IMR-90 (cell line): ENCODE measurements around the gene DHH.

Experiments
- CTCF ChIP-seq: conservative IDR thresholded peaks from 2 replicates; pipeline ENCODE4 v1.5.1; 2012; ENCODE audit warnings: mild to moderate bottlenecking, low read depth, low read length, improper control_type of control experiment
- FOS ChIP-seq: fragments of 150-350 bp; IDR thresholded peaks from 2 replicates; pipeline ENCODE4 v1.6.1; 2016; ENCODE audit warnings: low read depth, low read length
- MAZ ChIP-seq: IDR thresholded peaks from 2 replicates; pipeline ENCODE4 v1.6.1; 2012; ENCODE audit warnings: low read depth, mild to moderate bottlenecking, low read length, improper control_type of control experiment, moderate library complexity, borderline replicate concordance
- POLR2A ChIP-seq: IDR thresholded peaks from 2 replicates; pipeline ENCODE4 v1.6.1; 2012; ENCODE audit warnings: mild to moderate bottlenecking, low read depth, low read length

GRCh38 chr12:49100380-49100779, 5.8 kb upstream of the DHH start:
- TF ChIP-seq CTCF (no peak), MAZ (no peak), FOS (no peak), POLR2A (no peak)
